ENCODE results near the gene PCGF3. TPM values are rescaled to one million over a fixed set of nuclear protein-coding genes. Genes with fewer than 3 reads are reported as not detected.

Gene PCGF3
- total RNA-seq, 1 donor = 43.1 TPM

DNA sequence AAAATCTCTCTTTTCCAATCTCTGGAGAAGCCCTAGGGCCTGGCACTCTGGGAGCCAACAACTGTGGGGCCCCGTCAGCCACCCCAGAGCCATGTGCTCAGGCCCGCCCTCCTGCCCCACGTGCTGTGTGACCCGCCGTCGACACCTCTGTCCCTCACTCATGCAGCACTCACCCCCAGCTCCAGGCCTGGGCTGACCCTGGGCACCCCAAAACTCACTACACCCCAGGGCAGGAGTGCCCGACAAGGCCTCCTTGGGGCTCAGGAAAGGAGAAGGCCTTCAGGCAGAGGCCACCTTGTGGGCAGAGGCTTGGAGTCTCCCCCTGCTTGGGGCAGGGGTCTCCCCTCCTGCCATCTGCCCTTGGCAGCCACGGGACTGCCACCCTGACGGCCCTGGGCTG, 25.5 kb upstream of the PCGF3 start:
- Histone ChIP-seq H3K36me3 (ENCODE audit: insufficient read depth, low read length) (no peaks in the 10 kb centered on the region), H3K4me3 (ENCODE audit: insufficient read depth, low read length) (no peak overlapping the region), H4K20me1 (ENCODE audit: insufficient read depth, low read length) (peaks cover 11% of the 10 kb centered on the region), H2AFZ (ENCODE audit: low read length) (no peak overlapping the region), H3K4me2 (ENCODE audit: insufficient read depth, low read length) (peak overlapping the region; percentile 79), H3K27ac (ENCODE audit: low read depth, low read length) (no peak overlapping the region), H3K9me3 (ENCODE audit: low read depth, low read length) (no peaks in the 10 kb centered on the region), H3K27me3 (ENCODE audit: insufficient read depth, low read length) (no peaks in the 10 kb centered on the region), H3K79me2 (ENCODE audit: insufficient read depth, low read length) (peaks cover 9% of the 10 kb centered on the region), H3K4me1 (ENCODE audit: insufficient read depth, low read length) (peaks cover 17% of the 10 kb centered on the region)
- TF ChIP-seq, protein P1, sequence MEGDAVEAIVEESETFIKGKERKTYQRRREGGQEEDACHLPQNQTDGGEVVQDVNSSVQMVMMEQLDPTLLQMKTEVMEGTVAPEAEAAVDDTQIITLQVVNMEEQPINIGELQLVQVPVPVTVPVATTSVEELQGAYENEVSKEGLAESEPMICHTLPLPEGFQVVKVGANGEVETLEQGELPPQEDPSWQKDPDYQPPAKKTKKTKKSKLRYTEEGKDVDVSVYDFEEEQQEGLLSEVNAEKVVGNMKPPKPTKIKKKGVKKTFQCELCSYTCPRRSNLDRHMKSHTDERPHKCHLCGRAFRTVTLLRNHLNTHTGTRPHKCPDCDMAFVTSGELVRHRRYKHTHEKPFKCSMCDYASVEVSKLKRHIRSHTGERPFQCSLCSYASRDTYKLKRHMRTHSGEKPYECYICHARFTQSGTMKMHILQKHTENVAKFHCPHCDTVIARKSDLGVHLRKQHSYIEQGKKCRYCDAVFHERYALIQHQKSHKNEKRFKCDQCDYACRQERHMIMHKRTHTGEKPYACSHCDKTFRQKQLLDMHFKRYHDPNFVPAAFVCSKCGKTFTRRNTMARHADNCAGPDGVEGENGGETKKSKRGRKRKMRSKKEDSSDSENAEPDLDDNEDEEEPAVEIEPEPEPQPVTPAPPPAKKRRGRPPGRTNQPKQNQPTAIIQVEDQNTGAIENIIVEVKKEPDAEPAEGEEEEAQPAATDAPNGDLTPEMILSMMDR (IDR thresholded peaks at IDR 0.05; ENCODE audit: extremely low read depth, low read depth, low read length) = no peak
- DNase-seq (ENCODE audit: insufficient read length, low spot score, missing footprints) = no peak

DNA sequence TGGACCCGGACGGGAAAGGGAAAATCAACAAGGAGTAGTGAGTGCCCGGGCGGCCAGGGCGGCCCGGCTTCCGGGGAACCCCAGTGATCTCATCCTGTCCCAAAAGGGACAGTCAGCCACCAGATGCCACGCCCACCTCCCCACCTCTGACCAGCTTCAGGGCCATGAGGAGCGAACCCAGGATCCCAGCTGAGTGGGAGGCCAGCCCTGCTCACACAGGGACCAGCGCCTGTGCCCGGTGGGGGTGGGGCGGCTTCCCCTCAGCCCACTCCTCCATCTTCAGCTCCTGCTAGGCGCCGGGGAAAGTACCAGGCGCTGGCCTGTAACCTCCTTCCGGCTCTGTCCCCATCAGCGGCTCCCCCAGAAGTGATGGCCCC, 25.1 kb upstream of the PCGF3 start:
- Histone ChIP-seq H3K79me2 (ENCODE audit: insufficient read depth, low read length) (peaks cover 4% of the 10 kb centered on the region), H4K20me1 (ENCODE audit: insufficient read depth, low read length) (peaks cover 11% of the 10 kb centered on the region), H2AFZ (ENCODE audit: low read length) (no peak overlapping the region), H3K27me3 (ENCODE audit: insufficient read depth, low read length) (no peaks in the 10 kb centered on the region), H3K4me1 (ENCODE audit: insufficient read depth, low read length) (peaks cover 12% of the 10 kb centered on the region), H3K9me3 (ENCODE audit: low read depth, low read length) (no peaks in the 10 kb centered on the region), H3K27ac (ENCODE audit: low read depth, low read length) (no peak overlapping the region), H3K4me2 (ENCODE audit: insufficient read depth, low read length) (peak overlapping the region; percentile 79), H3K4me3 (ENCODE audit: insufficient read depth, low read length) (peak overlapping the region; percentile 67), H3K36me3 (ENCODE audit: insufficient read depth, low read length) (no peaks in the 10 kb centered on the region)
- TF ChIP-seq, protein P1 (IDR thresholded peaks at IDR 0.05; ENCODE audit: extremely low read depth, low read depth, low read length) = no peak
- peak; percentile 95 for DNase-seq (ENCODE audit: insufficient read length, low spot score, missing footprints)

DNA sequence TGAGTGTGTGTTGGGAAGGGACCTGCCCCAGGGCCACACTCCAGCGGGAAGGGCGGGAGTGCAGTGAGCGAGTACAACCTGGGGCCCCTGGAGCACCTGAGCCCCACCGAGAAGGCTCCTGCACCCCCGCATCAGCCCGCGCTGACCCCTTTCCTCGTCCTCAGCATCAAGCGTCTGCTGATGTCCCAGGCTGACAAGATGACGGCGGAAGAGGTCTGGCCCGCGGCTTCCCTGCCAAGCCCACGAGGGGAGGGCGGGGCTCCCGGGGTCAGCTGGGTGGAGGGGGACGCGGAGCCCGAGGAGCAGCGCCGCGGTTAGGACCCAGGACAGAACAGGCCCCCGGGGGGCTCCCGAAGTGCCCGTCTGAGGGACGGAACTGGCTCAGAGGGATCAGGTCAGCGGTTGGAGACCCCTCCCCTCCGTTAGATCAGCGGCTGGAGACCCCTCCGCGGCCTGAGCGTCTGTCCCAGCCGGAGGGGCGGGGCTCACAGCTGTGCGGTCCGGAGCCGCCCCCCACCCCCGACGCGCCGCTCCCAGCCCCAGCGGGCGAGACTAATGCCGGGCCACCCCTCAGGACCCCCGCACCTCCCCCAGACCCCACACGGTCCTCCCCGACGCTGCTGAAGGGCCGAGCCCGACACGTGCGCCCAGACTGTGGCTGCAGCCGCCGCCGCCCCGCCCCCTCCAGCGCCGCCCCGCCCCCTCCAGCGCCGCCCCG, 24.5 kb upstream of the PCGF3 start:
- H3K9me3 ChIP-seq (ENCODE audit: low read depth, low read length) = no peaks in the 10 kb centered on the region
- TF ChIP-seq, protein P1 (IDR thresholded peaks at IDR 0.05; ENCODE audit: extremely low read depth, low read depth, low read length) = no peak
- H3K79me2 ChIP-seq (ENCODE audit: insufficient read depth, low read length) = no peaks in the 10 kb centered on the region
- H3K4me3 ChIP-seq (ENCODE audit: insufficient read depth, low read length) = peak overlapping the region; percentile 67
- no peaks in the 10 kb centered on the region for H3K36me3 ChIP-seq (ENCODE audit: insufficient read depth, low read length)
- peak; percentile 98 for DNase-seq (ENCODE audit: insufficient read length, low spot score, missing footprints)
- no peak overlapping the region for H3K27ac ChIP-seq (ENCODE audit: low read depth, low read length)
- H3K27me3 ChIP-seq (ENCODE audit: insufficient read depth, low read length) = no peaks in the 10 kb centered on the region
- peak overlapping the region; percentile 79 for H3K4me2 ChIP-seq (ENCODE audit: insufficient read depth, low read length)
- peaks cover 11% of the 10 kb centered on the region for H3K4me1 ChIP-seq (ENCODE audit: insufficient read depth, low read length)
- H4K20me1 ChIP-seq (ENCODE audit: insufficient read depth, low read length) = peaks cover 11% of the 10 kb centered on the region
- peak overlapping the region; percentile 35 for H2AFZ ChIP-seq (ENCODE audit: low read length)

DNA sequence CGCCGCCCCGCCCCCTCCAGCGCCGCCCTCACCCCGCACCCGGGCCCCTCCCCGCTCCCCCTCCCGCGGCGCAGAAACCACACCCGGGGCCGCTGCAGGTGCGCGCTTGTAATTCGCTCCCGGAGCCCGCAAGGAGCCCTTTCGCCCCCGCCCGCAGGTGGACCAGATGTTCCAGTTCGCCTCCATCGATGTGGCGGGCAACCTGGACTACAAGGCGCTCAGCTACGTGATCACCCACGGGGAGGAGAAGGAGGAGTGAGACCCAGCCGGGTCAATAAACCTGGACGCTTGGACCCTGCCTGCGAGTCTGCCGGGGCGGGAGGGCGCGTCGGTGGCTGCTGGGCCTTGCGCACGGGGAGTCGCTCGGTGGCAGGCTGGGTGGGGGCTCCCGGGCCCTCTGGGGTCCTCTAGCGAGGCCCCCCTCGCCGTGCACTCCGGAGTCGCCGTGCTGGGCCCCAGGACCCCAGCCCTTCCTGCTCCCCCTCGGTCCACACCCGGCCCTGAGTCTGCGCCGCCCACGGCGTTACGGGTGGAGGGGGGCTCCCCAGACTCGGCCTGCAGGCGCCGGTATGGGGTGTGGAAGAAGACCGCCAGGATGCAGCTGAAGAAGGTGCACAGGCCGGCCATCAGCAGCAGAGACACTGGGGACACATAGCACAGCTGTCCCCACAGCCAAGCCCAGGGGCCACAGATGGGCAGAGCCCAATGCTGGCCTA, 23.7 kb upstream of the PCGF3 start:
- H3K27ac ChIP-seq (ENCODE audit: low read depth, low read length) = no peak overlapping the region
- peaks cover 11% of the 10 kb centered on the region for H4K20me1 ChIP-seq (ENCODE audit: insufficient read depth, low read length)
- no peak overlapping the region for H3K4me3 ChIP-seq (ENCODE audit: insufficient read depth, low read length)

More for the DNA sequence above, 23.7 kb upstream of the PCGF3 start:
- H3K4me1 ChIP-seq (ENCODE audit: insufficient read depth, low read length) = peaks cover 13% of the 10 kb centered on the region
- H3K36me3 ChIP-seq (ENCODE audit: insufficient read depth, low read length) = no peaks in the 10 kb centered on the region
- H3K9me3 ChIP-seq (ENCODE audit: low read depth, low read length) = no peaks in the 10 kb centered on the region
- H3K27me3 ChIP-seq (ENCODE audit: insufficient read depth, low read length) = no peaks in the 10 kb centered on the region
- TF ChIP-seq, protein P1 (IDR thresholded peaks at IDR 0.05; ENCODE audit: extremely low read depth, low read depth, low read length) = no peak
- DNase-seq (ENCODE audit: insufficient read length, low spot score, missing footprints) = no peak
- H2AFZ ChIP-seq (ENCODE audit: low read length) = no peak overlapping the region
- H3K79me2 ChIP-seq (ENCODE audit: insufficient read depth, low read length) = no peaks in the 10 kb centered on the region
- H3K4me2 ChIP-seq (ENCODE audit: insufficient read depth, low read length) = no peak overlapping the region

Measured in osteoblast (primary cell).